Measurements from ENCODE around the gene OR6B1. TPM values are rescaled to one million over a fixed set of nuclear protein-coding genes. Genes with fewer than 3 reads are reported as not detected.
"Not testable (repeated sequence)": the region's sequence is repeated elsewhere in the genome, so short reads cannot be mapped to it uniquely, and the experiment has no call there.

The OR6B1 gene
- total RNA-seq, 2 donors from 2014 or later: not detected

DNA sequence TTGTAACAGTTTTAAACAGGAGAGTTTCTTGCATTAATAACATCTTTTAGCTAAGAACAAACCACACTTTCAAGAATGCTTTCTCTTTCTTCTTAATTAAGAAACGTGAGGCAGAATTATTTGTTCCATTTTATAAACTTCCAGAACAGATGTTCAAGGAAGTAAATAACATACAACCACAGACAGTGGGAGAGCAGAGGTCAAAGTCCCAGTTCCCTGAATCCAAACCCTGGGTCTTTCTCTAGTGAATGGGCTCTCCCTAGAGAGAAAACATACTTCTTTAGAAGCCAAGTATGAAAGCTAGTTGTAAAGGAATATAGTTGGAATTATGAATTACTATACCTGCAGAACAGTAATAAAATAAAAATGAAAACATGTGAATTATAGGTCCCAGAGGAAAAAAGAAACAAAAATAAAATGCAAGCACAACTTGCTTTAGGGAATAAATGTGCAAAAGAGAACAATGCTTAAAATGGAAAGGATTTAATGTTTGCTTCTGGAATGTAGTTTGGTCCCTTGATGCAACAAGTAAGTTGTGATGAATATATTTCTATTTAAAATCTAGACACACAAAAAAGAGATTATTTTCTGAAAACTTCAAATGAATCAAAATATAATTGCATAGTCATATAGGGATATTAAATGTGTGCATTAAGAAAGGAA lies 6.0 kb downstream of the OR6B1 start:
- H3K9me3 ChIP-seq: peaks cover 0 to 11% of the 10 kb centered on the region in 2 donors
- H3K4me1 ChIP-seq: no peaks in the 10 kb centered on the region
- no peaks in the 10 kb centered on the region for H3K27me3 ChIP-seq
- no peak for DNase-seq (ENCODE audit: low spot score)
- H3K36me3 ChIP-seq: no peaks in the 10 kb centered on the region
- TF ChIP-seq, protein P1, sequence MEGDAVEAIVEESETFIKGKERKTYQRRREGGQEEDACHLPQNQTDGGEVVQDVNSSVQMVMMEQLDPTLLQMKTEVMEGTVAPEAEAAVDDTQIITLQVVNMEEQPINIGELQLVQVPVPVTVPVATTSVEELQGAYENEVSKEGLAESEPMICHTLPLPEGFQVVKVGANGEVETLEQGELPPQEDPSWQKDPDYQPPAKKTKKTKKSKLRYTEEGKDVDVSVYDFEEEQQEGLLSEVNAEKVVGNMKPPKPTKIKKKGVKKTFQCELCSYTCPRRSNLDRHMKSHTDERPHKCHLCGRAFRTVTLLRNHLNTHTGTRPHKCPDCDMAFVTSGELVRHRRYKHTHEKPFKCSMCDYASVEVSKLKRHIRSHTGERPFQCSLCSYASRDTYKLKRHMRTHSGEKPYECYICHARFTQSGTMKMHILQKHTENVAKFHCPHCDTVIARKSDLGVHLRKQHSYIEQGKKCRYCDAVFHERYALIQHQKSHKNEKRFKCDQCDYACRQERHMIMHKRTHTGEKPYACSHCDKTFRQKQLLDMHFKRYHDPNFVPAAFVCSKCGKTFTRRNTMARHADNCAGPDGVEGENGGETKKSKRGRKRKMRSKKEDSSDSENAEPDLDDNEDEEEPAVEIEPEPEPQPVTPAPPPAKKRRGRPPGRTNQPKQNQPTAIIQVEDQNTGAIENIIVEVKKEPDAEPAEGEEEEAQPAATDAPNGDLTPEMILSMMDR (IDR thresholded peaks at IDR 0.05): no peak
- H3K4me3 ChIP-seq: no peak overlapping the region
- no peak overlapping the region for H3K27ac ChIP-seq

DNA sequence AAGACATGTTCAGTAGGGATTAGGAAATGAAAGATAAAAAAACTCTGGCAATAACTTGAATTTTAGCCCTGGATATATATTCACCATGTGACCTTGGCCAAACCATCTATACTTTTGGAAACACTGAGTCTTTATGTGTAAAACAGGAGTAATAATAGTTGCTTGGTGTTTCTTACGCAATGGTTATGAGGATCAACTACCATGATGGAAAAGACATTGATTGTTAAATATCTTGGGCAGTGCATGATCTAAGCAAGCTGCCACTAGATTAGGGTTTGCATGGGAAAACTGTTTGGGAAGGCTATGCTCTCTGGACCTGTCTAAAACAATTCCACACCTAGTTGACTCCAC lies 6.5 kb downstream of the OR6B1 start:
- Histone ChIP-seq H3K36me3 (no peaks in the 10 kb centered on the region), H3K27ac (no peak overlapping the region), H3K4me1 (no peaks in the 10 kb centered on the region), H3K27me3 (no peaks in the 10 kb centered on the region), H3K4me3 (no peak overlapping the region), H3K9me3 (peaks cover 0 to 11% of the 10 kb centered on the region in 2 donors)
- no peak for DNase-seq (ENCODE audit: low spot score)
- TF ChIP-seq, protein P1 (IDR thresholded peaks at IDR 0.05): no peak

DNA sequence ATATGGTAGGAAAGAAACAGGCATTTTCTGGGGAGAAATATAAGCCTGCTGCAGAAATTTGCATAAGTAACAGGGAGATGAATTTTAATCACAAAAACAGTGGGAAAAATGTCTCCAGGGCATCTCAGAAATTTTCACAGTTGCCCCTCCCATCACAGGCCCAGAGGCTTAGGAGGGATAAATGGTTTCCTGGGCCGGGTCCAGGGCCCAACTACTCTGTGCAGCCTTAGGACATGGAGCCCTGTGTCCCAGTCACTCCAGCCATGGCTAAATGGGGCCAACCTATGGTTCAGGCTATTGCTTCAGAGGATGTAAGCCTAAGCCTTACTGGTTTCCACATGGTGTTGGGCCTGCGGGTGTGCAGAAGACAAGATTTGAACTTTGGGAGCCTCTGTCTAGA lies 9.2 kb downstream of the OR6B1 start:
- TF ChIP-seq, protein P1 (IDR thresholded peaks at IDR 0.05): no peak
- Histone ChIP-seq H3K9me3 (peaks cover 0 to 11% of the 10 kb centered on the region in 2 donors), H3K4me1 (no peaks in the 10 kb centered on the region), H3K36me3 (no peaks in the 10 kb centered on the region), H3K27ac (no peak overlapping the region), H3K27me3 (no peaks in the 10 kb centered on the region), H3K4me3 (no peak overlapping the region)
- no peak for DNase-seq (ENCODE audit: low spot score)

DNA sequence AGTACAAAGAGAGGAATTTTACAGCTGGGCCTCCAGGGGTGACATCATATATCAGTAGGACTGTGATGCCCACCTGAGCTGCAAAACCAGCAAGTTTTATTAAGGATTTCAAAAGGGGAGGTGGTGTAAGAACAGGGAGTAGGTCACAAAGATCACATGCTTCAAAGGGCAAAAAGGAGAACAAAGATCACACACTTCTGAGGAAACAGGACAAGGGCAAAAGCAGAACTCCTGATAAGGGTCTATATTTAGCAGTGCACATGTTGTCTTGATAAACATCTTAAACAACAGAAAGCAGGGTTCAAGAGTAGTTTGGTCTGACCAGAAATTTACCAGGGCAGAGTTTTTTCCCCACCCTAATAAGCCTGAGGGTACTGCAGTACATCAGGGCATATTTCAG lies 9.9 kb downstream of the OR6B1 start:
- not testable (repeated sequence) for H3K27ac ChIP-seq; H3K36me3 ChIP-seq; H3K27me3 ChIP-seq; DNase-seq (ENCODE audit: low spot score); H3K4me1 ChIP-seq; H3K4me3 ChIP-seq
- peaks cover 0 to 11% of the 10 kb centered on the region in 2 donors for H3K9me3 ChIP-seq

DNA sequence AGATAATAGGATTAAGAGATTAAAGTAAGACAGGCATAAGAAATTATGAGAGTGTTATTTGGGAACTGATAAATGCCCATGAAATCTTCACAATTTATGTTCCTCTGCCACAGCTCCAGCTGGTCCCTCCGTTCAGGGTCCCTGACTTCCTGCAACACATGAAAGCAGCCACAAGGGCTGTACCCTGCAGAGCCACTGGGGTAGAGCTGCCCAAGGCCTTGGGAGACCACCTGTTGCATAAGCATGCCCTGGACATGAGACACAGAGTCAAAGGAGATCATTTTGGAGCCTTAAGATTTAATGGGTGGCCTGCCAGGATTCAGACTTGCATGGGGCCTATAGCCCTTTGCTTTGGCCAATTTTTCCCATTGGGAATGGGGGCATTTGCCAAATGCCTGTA lies 10.7 kb downstream of the OR6B1 start:
- not testable (repeated sequence) for H3K27ac ChIP-seq; DNase-seq (ENCODE audit: low spot score); H3K27me3 ChIP-seq; H3K4me1 ChIP-seq; H3K4me3 ChIP-seq; H3K36me3 ChIP-seq
- H3K9me3 ChIP-seq: peaks cover 0 to 11% of the 10 kb centered on the region in 2 donors

DNA sequence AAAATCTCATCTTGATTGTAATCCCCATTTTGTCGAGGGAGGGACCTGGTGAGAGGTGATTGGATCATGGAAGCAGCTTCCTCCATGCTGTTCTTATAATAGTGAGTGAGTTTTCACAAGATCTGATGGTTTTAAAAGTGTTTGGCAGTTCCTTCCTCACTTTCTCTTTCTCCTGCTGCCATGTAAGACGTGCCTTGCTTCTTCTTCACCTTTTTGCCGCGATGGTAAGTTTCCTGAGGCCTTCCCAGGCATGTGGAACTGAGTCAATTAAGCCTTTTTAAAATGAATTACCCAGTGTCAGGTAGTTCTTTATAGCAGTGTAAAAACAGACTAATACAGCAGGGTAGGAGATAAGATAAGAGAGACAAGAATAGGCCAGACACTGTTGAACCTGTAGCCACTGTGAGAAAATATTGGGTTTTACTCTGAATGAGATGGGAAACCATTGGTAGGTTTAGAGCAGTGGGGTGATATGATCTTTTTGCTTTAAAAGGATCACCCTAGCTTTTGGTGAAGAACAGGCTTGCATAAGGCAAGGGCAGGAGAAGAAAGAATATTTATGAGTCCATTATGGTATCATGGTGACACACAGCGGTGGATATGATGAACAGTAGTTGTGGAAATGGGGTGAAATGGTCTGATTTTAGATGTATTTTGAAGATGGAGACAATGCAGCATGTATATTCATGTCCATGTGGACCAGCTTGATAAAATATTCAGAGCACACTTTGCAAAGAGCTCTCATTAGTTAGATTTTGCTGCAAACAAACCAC lies 11.5 kb downstream of the OR6B1 start:
- TF ChIP-seq, protein P1 (IDR thresholded peaks at IDR 0.05): no peak
- Histone ChIP-seq H3K36me3 (no peaks in the 10 kb centered on the region), H3K27ac (no peak overlapping the region), H3K27me3 (no peaks in the 10 kb centered on the region), H3K4me3 (no peak overlapping the region), H3K4me1 (no peaks in the 10 kb centered on the region), H3K9me3 (peaks cover 0 to 11% of the 10 kb centered on the region in 2 donors)
- DNase-seq (ENCODE audit: low spot score): no peak
